Mammary epithelial cell (primary cell): ENCODE data around the gene RPL14.

ENCODE experiments used
- CTCF ChIP-seq, 2 donors: IDR thresholded peaks in 1 of 2; conservative IDR thresholded peaks in 1 of 2; 2 replicates each; pipeline ENCODE4 v1.5.1; 2011 to 2012; ENCODE audit warnings: inconsistent platforms in 2 of 2, low read length in 2 of 2, mild to moderate bottlenecking in 2 of 2, control low read depth in 1 of 2, low read depth in 1 of 2; ENCODE audit not compliant: insufficient read depth in 1 of 2; ENCODE audit errors: extremely low read depth in 1 of 2
- EZH2 ChIP-seq: IDR thresholded peaks from 2 replicates; pipeline ENCODE4 v1.6.1; 2012; ENCODE audit warnings: low read length, inconsistent platforms, borderline replicate concordance

DNA sequence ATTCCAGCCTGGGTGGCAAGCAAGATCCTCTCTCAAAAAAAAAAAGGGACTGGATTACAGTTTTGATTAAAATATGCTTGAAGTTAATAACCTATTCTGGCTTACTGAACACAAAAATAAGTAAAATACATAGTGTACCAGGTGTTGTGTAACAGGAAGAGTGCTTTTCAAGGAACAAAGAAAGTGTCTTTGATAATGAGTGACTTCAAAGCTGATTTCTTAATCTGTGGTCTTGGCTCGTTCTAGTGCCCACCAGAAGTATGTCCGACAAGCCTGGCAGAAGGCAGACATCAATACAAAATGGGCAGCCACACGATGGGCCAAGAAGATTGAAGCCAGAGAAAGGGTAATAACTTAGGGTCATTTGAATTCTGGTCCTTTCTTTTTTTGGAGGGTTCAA, 4.0 kb downstream of the RPL14 start:
- TF ChIP-seq CTCF (conservative IDR thresholded peaks at IDR 0.05 in 1 of 2, IDR thresholded peaks at IDR 0.05 in 1 of 2; ENCODE audit: extremely low read depth in 1 of 2, insufficient read depth in 1 of 2, low read depth in 1 of 2, low read length in 2 of 2) (no peak), EZH2 (no peak)
